HG02798 (cell line): ENCODE data around the gene DLD.
"Not testable (repeated sequence)": the region's sequence is repeated elsewhere in the genome, so short reads cannot be mapped to it uniquely, and the experiment has no call there.

Experiments
- ATAC-seq: cut with Tn5 transposase; IDR thresholded peaks from one replicate; pipeline ENCODE4 v1.9.1; 2021; ENCODE audit warnings: mild to moderate bottlenecking; ENCODE audit not compliant: unreplicated experiment, poor library complexity

Gene DLD

GRCh38 chr7:107874111-107874510 is 16.9 kb upstream of the DLD start:
- no peak for ATAC-seq

DNA sequence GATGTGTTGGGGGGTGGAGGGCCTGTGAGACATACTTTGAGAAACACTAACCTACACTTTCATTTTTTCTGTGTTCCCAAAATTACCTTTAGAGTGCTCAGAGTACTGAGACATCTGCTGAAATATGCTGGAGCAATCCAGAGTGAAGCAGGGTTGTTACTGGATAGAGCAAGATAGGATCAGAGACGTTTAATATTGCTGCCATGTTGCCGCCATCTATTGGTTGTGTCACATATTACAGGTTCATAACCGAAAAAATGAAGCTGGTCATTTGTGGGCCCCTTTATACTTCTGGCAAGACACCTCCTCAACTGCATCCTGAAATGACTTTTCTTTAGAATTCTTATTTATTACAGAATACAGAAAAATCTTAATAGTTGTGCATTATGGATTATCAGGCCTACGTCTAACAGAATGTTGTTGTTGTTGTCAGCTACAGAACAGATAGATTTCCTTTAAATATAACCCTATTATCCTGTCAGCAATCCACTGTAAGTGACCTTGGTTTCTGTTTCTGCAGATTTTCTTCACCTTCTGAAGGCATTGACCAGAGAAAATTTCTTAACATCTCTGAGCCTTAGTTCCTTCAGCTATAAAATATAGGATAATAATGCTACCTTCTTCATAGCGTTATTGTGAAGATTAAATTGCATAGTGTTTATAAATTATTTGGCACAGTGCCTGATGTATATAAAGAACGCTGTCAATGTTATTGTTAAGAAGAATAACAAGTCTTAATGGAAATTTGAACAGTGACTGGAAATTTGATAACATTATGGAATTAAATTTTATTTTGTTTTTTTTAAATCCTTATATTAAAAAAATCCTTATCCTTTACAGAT is 16.2 kb upstream of the DLD start:
- ATAC-seq: peak; percentile 82

DNA sequence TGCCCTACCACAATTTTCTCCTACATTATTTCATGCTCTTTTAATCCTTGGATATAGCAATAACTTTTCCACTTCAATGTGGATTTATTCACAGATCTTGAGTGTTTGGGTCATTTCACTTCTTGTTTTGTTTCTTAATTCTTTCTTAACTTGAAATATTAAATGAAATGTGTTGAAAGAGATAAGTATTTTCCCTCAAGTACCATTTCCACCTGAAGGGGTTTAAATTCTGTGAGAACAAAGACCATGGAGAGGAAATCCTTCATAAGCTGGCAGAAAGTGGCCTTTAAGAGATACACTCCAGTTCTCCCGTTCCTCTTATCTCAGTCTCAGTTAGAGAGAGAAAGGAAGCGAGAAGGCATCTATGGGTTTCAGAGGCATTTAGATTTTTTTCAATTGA is 14.1 kb upstream of the DLD start:
- ATAC-seq: no peak

- no peak for ATAC-seq
Observed at GRCh38 chr7:107877731-107878382, 13.1 kb upstream of the DLD start.

DNA sequence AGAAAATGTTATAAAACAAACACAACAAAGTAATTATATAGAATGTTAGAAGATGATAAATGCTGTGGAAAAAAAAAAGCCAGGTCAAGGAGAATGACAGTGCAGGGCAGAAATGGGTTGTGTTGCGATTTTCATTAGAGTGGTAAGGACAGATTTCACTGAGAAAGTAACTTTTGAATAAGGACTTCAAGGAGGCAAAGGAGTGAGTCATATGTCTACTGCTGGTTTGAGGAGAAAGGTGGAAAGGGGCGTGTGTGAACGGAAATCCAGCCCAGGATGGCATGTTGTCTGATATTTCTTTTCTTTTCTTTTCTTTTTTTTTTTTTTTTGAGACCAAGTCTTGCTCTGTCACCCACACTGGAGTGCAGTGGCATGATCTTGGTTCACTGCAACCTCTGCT is 12.3 kb upstream of the DLD start:
- ATAC-seq: no peak

DNA sequence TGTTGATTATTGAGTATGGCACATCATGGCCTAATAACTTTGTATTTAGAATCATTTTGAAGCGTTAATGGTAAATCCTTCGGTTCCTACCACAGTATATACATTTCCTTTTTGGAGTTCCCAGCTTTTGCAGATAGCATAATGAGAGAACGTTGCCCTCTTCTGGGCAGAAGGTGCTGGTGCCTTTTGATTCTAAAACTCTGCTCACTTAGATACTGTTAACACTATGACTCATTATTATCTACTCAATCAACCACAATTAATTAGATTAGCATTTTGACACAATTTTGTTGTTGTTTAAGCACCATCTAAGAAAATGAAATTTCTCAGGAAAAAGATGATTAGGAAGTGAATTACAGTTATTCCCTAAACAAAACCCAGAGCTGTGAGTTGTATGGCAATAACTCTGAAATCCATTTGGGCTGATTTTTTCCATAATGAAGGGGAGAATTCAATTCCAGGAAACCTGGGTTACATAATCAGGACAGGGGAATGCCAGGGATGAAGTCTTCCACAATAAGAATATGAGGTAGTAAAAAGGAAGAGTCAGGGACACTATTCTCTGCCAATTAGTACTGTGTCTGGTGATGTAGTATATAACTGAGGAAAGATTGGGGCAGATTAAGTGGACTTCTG is 11.5 kb upstream of the DLD start:
- ATAC-seq: peak; percentile 82

GRCh38 chr7:107882766-107883165 is 8.2 kb upstream of the DLD start:
- no peak for ATAC-seq

GRCh38 chr7:107884066-107884818 is 6.7 kb upstream of the DLD start:
- ATAC-seq: no peak

DNA sequence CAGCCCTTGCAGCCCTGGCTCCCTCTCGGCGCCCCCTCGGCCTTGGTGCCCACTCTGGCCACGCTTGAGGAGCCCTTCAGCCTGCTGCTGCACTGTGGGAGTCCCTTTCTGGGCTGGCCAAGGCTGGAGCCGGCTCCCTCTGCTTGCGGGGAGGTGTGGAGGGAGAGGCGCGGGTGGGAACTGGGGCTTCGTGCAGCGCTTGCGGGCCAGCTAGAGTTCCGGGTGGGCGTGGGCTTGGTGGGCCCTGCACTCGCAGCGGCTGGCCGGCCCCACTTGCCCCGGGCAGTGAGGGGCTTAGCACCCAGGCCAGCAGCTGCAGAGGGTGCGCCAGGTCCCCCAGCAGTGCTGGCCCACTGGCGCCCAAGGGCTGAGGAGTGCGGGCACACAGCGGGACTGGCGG is 3.2 kb upstream of the DLD start:
- not testable (repeated sequence) for ATAC-seq

- no peak for ATAC-seq
Observed at GRCh38 chr7:107889992-107890391, 991 bp upstream of the DLD start.

GRCh38 chr7:107890493-107890961 is 456 bp upstream of the DLD start:
- peak; percentile 5 for ATAC-seq

- no peak for ATAC-seq
Observed at GRCh38 chr7:107891636-107892366, 818 bp downstream of the DLD start.

DNA sequence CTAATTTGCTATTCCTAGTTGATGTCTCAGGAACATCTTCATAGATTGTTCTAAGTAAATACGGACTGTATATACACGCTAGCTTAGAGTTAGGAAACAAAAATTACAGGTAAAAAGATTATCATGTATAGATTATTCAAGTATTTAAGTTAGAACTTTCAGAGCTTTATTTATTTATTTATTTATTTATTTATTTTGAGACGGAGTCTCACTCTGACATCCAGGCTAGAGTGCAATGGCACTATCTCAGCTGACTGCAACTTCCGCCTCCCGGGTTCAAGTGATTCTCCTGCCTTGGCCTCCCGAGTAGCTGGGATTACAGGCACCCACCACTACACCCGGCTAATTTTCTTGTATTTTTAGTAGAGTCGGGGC is 1.4 kb downstream of the DLD start:
- not testable (repeated sequence) for ATAC-seq

DNA sequence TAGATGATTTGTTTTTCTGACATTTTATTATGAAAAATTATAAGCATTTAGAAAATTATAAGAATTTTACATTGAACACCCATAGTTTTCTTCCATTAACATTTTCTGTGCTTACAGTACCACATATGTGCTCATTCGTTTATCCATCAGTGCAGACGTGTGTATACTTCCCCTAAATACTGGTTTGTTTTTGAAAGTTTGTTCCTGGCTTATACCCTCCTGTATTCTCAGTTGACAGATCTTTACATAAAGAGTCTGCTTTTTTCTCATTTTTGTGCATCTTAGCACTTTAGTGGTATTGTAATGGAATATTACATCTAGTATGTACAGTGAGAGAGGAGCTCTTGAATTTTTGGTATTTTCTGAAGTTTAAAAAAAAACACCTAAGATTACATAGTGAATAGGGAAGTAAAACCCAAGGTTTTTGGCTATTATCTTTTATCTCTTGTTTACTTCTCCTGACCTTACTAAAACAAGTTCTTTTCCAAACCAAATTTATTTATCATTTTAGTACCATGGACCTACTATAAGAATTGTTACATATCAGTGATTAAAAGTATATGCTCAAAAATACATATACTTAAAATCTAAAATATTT is 8.1 kb downstream of the DLD start:
- ATAC-seq: no peak

DNA sequence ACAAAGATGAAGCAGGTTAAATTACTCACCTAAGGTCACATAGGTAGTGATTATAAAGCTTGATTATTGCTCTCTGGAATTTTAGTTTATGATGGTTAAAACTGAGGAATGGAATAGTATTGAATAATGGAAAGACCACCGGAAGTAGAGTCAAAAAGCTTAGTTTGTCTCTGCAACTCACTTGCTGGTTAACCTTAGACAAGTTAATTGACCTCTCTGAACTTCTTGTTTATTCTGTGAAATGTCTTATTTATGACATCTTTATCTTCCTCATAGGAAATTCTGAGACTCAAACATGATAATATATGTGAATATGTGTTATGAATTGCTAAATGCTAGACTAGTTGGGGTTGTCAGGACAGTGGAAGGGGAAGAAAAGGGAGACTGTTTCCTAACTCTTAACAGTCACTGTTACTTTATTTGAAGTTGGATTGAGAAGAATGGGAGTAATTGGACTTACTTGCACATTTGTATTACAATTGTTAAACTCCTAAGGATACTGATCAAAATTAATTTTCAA is 9.6 kb downstream of the DLD start:
- no peak for ATAC-seq

DNA sequence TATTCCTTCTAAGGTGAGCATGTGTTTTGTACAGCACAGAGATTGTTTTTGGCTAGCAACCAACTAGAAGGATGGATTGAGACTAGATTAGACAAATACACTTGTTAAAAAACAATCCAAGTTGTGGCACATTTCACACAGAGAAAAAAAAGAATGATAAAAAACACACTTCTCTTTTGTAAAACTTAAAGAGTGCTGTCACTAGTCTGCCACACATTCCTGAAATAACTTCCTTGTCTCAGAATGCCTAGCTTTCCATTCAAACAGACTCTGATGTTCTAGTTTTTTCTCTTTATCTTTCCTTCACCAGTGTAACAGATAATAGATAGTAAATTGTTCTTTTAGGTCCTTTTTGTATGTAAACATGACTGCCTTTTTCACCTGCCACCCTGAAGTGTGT is 11.4 kb downstream of the DLD start:
- no peak for ATAC-seq

- no peak for ATAC-seq
Observed at GRCh38 chr7:107907790-107908189, 16.8 kb downstream of the DLD start.

DNA sequence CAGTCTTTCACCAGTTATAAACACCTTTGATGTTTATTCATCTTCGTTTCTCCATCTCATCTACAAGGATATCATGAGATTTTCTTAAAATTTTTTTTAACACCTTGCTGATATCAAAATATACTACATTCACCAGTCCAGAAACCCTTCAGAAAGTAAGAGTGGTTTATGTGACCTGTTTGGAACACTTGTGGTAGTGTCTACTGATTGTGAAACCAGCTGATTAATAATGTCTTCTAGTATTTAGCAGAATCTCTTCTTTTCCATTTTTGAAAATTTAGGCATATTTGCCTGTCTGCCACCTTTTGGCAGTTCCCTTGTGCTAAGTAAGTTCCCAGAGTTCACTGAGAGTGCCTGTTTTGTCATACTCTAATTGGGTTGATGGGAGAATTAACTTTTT is 18.5 kb downstream of the DLD start:
- ATAC-seq: no peak

- no peak for ATAC-seq
Observed at GRCh38 chr7:107911981-107912380, 21.0 kb downstream of the DLD start.
